NCI-H2227 (cell line): ENCODE data around the gene SLC44A5.
"Not testable (repeated sequence)": the region's sequence is repeated elsewhere in the genome, so short reads cannot be mapped to it uniquely, and the experiment has no call there.

ENCODE experiments used
- DNase-seq: peaks from one replicate; lab custom pipeline; 2025; ENCODE audit not compliant: unreplicated experiment; lab: John Stamatoyannopoulos, UW

Gene SLC44A5

DNA sequence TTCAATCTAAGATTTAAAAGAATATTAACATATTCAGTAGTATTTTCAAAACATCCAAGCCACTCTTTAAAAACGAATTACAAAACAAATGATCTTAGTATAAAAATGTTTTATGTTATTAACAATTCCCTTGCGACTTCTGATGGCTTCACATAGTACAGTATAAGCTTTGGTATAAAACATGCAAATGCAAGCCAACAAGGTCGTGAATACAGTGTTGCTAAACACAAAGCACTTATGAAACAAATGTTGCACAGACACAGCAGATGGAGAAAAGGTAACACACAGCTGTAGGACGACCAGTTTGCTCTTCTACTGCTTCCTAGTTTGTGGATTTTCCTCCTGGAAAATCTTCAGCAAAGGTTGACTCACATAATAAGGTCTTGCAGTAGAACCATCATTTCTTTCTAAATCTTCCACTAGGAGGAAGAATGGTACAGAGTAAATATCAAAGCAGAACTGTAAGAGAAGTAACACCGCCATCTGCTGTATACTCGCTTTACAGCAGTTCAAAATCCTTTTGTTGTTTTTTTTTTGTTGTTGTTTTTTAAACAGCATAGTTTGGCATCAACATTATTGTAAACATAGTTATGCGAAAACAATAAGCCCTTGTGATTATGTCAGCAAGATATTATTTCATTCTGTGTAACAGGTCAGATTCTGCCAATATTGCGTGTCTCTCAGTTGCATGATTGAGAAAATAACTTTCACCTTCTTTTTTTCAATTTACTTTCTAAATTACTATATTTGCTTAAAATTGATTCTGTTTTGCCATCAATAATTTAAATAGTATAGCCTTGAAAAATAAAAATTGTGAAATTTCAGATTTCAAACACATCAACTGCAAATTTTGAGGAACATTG lies 407.3 kb downstream of the SLC44A5 start:
- DNase-seq: peak; percentile 64

GRCh38 chr1:75202751-75203150 lies 408.2 kb downstream of the SLC44A5 start:
- DNase-seq: no peak

- DNase-seq: no peak
These were observed 412.2 kb downstream of the SLC44A5 start for GRCh38 chr1:75198761-75199160.

DNA sequence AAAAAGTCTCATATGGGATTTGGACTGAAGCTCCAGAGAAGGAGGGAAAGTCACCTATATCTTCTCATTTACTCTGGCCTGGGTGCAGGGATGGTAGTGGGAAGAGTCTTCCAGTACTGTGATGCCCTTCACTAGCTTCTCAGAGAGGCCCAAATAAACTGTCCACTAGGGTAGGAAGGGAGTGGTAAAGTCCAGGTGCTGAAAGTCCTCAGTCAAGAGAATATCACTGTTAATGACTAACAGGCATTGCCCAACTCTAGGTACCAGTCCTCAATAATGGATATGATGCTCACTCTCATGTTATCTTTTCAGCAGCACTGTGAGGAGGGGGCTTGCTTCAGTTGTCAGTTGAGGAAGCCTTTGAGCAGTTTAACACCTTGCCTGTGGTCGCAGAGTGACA lies 412.8 kb downstream of the SLC44A5 start:
- DNase-seq: no peak

- DNase-seq: no peak
These were observed 422.0 kb downstream of the SLC44A5 start for GRCh38 chr1:75188892-75189291.

- not testable (repeated sequence) for DNase-seq
These were observed 429.5 kb downstream of the SLC44A5 start for GRCh38 chr1:75181214-75181955.

DNA sequence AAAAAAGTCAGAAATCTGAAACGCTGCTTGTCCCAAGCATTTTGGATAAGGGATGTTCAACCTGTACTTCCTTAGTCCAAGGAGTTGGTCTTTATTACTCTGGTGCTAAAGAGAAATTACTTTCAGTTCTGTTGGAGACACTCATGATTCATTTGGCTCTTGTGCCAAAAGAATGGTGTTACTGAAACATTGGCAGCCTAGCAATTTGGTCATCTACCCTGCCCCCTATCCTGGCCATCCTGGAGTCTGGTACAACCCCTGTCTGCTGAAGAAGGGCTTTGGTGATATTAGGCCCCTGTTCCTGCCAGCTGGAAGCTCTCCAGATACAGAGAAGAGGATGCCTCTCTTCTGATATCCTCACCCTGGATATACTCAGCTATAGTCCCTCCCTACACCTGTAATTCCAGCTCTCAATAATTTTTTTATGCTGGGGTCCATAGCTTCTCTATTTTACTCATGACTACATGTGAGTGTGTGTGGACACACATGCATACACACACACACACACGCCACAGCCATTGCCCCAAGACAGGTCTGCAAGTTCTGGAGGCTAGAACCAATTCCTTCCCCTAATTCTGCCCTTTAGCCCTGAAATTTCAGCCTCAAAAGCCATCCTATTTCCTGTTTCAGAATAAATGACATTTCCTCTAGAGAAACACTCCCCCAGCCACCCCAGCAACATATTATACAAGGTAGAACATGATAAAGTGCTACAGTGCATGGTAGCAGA lies 436.7 kb downstream of the SLC44A5 start:
- no peak for DNase-seq

DNA sequence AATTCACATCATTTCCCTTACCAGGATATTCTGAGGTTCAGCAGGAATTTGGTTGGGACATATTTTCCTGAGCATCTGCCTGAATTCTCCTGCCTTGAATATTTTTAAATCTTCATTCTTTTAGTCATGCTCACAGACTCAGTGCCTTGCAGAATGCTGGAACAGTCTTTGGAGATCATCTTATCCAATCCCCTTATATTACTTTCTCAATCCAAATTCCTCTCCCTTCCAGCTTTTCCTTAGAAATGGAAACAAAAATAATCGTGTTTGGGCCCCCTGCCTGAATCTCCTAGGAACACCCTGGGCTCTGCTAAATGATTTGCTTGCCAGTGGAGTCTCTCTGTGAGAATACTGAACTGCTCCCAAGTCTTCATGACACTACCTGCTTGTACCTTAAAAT lies 438.4 kb downstream of the SLC44A5 start:
- DNase-seq: no peak

DNA sequence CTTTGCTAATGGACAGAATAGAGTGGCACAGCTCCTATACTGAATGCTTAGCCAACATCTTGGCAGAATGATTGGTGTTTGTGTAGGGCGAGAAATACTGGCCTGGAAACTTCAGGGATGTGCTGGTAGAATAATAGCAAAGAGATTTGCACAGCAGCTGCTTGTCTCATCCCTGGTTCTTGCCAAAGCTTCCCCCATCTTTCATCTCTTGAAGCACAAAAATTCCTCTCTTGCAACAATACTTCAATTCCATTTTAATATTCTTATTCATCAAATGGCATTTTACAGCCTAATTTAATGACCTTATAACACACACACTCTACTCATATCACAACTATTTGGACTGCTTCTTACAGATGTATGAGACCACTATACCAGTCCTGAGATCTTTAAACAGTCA lies 439.0 kb downstream of the SLC44A5 start:
- DNase-seq: no peak

DNA sequence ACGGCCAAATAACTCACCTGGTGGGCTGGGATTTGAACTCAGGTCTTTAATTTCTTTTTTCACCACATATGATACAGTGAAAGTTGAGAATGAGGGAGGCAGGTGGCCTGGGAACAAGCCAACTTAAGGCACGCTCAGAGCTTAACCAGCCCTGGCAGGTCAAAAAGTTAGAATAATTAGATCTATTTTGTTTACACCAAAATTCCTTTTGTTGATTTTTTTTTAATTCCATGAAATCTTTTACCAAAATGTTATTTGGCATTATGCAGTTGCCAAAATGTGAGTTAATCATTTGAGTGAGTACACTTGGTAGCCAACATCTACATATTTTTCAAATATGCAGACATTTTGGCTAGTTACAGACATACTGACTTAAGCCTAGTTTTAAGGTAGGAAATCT lies 439.9 kb downstream of the SLC44A5 start:
- DNase-seq: no peak

GRCh38 chr1:75170011-75170410 lies 440.9 kb downstream of the SLC44A5 start:
- no peak for DNase-seq

DNA sequence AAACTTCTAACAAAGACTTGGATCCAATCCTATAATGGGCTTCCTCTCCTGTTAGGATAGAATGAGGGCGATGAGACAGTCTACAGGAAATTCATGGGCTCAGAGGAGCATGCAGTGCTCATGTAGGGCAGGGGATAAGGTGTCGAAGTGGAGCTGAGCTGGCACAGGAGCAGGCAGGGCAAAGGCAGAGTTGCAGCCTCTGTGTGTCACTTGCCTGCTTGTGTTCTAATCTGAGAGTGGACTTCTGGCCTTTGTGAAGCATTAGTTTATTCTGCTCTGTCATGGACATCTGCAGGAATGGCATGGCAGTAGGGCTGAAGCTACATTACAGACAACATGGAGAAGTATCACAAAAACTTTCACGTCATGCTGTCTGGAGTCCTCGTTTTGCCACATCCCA lies 444.1 kb downstream of the SLC44A5 start:
- DNase-seq: no peak

DNA sequence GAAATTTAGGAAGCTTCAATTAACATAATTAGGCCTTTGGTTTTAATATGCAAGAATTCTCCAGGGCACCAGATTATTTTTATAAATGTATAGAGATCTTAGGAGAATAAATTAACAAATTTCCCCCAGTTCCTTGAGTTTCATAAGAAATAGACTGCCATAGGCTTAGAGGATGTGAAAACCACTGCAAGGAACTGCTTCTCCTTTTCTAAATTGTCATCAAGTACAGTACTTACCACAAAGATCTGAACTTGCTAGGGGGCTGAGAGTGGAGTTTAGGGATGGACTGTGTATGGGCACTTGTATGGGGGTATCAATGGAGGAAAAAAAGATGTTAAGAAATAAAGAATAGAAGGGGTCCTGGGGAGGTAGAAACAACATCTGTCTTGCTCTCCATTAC lies 445.6 kb downstream of the SLC44A5 start:
- DNase-seq: no peak

GRCh38 chr1:75159154-75159553 lies 451.8 kb downstream of the SLC44A5 start:
- DNase-seq: no peak
